Right ventricle myocardium superior (tissue), 1 donor: Measurements from ENCODE around the gene CALML3. TPM values are rescaled to one million over a fixed set of nuclear protein-coding genes. Genes with fewer than 3 reads are reported as not detected.
"Not testable (repeated sequence)": the region's sequence is repeated elsewhere in the genome, so short reads cannot be mapped to it uniquely, and the experiment has no call there.

Source experiments
- ATAC-seq: fragments of 200-7000 bp; cut with Tn5 transposase; one replicate; pipeline ENCODE4 v1.9.1; 2020; ENCODE audit warnings: mild to moderate bottlenecking; ENCODE audit not compliant: poor library complexity
- DNase-seq: peaks from one replicate; pipeline ENCODE4 v3.0.0-alpha.2; 2020
- intact Hi-C: fragments of 100-400 bp; cut with DNase I; formaldehyde crosslinking; loops from one replicate; pipeline ENCODE4 v1.11.2; 2022
- long read RNA-seq: library from polyadenylated mRNA; unstranded; transcript quantifications from one replicate; pipeline ENCODE4 v2.0.0, GENCODE V29; 2021
- total RNA-seq: library from RNA; stranded (reverse); fragmentation: NEBNext Ultra II Directional; extraction: Animal tissue kit (Norgen Biotek cat#: 25700); gene quantifications from one replicate; pipeline ENCODE4 v1.2.1, GENCODE V29; 2021
- donor health status: DM: no; HTN: yes; CAD: no; lungs with severe emphysema.

Gene CALML3
- not detected for total RNA-seq
- long read RNA-seq: 0 reads

DNA sequence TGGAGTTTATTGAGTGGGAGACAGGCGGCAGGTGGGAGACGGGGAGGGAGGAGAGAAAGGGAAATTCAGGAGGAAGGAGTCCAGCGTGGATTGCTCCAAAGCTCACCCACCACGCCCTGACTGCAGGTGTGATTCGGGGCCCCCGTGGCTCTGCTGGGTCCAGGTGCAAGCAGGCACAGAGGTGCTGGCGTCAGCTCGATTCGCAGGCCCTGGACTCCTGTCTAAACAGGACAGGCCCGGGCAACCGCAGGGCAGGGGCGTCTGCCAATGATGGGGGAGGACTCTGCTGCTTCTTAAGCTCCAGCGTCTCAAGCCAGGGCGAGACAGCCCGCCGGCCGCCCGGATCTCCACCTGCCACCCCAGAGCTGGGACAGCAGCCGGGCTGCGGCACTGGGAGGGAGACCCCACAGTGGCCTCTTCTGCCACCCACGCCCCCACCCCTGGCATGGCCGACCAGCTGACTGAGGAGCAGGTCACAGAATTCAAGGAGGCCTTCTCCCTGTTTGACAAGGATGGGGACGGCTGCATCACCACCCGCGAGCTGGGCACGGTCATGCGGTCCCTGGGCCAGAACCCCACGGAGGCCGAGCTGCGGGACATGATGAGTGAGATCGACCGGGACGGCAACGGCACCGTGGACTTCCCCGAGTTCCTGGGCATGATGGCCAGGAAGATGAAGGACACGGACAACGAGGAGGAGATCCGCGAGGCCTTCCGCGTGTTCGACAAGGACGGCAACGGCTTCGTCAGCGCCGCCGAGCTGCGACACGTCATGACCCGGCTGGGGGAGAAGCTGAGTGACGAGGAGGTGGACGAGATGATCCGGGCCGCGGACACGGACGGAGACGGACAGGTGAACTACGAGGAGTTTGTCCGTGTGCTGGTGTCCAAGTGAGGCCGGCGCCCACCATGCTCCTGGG, at the start of gene CALML3:
Gene CALML3 (plus strand): TSS at position 321 of the 920 bp plus-strand sequence. CDS start 125 bp downstream, at position 446.
- intact Hi-C loops: no loop called here
- DNase-seq (no peak), ATAC-seq (no peak)

DNA sequence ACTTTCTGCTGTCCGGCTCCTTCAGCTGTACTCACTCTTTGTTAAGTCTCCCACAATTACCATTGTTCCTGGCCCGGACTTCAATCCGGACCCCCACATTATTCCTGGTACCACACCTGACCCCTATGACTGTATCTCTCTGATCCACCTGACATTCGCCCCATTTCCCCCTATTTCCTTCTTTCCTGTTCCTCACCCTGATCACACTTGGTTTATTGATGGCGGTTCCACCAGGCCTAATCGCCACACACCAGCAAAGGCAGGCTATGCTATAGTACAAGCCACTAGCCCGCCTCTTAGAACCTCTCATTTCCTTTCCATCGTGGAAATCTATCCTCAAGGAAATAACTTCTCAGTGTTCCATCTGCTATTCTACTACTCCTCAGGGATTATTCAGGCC, 49.7 kb upstream of the CALML3 start:
- DNase-seq, ATAC-seq, intact Hi-C loops: not testable (repeated sequence)

DNA sequence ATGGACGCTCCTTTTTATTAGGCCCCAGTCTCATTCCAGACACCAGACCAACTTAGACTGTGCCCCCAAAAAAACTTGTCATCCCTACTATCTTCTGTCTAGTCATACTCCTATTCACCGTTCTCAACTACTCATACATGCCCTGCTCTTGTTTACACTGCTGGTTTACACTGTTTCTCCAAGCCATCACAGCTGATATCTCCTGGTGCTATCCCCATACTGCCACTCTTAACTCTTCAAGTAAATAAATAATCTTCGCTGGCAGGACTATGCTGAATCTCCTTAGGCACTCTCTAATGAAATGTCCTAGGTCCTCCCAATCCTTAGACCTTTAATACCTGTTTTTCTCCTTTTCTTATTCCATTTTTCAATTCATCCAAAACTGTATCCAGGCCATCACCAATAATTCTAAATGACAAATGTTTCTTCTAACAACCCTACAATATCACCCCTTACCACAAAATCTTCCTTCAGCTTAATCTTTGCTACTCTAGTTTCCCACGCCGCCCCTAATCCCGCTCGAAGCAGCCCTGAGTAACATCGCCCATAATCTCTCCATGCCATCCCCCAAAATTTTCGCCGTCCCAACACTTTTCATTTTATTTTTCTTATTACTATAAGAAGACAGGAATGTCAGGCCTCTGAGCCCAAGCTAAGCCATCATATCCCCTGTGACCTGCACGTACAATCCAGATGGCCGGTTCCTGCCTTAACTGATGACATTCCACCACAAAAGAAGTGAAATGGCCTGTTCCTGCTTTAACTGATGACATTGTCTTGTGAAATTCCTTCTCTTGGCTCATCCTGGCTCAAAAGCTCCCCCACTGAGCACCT, 48.6 kb upstream of the CALML3 start:
- DNase-seq, intact Hi-C loops, ATAC-seq: not testable (repeated sequence)

GRCh38 chr10:5476918-5477525, 47.7 kb upstream of the CALML3 start:
- ATAC-seq (no peak), DNase-seq (no peak)
- intact Hi-C loops: no loop called here

DNA sequence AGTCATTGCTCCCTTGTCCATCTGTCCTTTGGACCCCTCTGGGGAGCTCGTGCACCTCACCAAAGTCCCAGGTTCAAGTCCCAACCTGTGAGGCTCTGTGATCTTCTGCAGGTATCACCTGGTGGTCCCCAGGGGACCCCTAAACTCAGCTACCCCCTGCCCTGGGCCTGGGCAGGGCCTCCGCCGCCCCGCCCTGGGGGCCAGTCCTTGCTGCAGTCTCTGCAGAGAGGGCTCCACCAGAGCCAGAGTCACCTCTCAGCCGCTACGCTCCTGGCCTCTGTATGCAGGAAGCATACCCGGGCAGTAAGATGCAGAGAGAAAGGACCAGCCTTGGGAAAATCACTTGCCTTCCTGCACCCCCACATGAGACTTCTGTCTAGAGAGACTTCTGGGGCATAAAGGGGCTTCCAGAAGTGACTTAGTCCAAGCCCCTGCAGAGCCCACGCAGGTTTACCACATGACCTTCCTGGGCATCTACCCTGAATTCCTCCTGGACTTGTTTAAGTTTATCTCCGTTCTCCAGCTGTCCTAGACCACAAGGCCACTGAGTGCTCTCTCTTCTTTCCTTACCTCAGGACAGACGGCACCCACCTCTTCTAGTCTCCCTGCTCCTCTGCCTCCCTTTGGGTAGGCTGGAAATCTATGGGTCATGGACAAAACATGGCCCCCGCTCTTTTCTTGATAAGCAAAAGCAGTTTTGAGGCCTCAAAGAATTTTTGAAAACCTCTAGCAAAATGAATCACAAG, 46.6 kb upstream of the CALML3 start:
- intact Hi-C loops: no loop called here
- DNase-seq (no peak), ATAC-seq (no peak)

DNA sequence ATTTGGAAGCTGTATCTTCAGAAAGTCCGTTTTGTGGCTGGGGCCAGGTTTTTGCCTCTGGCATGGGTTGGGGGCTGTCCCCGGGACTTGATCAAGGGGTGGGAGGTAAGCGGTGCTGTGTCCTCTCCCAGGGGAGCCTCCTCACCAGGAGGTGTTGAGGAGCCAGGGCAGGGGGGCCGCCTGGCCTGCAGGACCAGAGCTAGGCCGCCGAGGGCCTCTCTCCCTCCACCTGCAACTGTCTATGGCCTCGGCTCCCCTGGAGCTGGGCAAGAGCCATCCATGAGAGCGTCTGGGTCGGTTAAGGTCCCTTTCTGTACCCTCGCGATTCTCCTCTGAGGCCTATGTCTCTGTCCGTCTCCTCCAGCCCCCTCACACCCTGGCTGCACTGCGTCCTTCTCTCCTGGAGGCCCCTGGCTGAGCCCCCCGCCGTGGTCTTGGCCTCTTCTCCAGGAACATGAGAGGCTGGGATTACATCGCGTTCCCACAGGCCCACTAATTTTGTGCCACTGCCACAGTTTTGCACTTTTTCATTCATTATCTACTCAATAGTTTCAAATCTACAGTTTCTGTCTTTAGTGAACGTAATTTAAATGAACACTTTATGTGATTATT, 46.0 kb upstream of the CALML3 start:
- intact Hi-C loops: no loop called here
- DNase-seq (no peak), ATAC-seq (no peak)

- ATAC-seq (no peak), DNase-seq (no peak)
- intact Hi-C loops: no loop called here
These were observed 45.1 kb upstream of the CALML3 start for GRCh38 chr10:5479481-5480161.

GRCh38 chr10:5480162-5480941, 44.4 kb upstream of the CALML3 start:
- ATAC-seq (no peak), DNase-seq (no peak)
- intact Hi-C loops: no loop called here

DNA sequence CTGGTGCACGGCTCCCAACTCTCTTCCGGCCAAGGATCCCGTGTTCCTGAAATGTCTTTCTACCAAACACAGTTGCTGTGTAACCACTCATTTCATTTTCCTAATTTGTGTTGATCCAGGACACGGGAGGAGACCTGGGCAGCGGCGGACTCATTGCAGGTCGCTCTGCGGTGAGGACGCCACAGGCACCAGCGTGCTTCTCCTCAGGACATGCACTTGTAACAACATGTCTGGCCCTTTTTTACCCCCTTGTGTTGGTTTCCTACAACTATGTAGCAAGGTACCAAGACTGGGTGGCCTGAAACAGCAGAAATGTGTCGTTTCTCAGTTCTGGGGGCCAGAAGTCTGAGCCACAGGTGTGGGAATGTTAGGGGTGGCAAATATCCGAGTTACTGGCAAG, 43.6 kb upstream of the CALML3 start:
- ATAC-seq: no peak
- intact Hi-C loops: no loop called here
- no peak for DNase-seq

DNA sequence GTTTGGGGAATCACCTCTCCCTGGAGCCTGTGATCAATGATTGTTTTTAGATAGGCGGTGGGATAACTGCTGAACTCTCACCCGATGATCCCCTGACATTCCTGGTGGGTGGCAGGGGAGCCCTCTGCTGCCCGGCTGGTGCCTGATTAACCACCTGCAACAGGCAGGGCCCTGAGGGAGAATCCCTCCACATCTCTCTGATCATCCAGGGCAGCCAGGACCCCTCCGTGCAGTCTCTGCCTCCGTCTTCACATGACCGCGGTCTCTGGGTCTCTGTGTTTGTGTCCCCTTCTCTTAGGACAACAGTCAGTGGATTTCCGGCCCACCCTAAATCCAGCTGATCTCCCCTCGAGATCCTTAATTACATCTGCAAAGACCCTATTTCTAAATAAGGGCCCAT, 42.7 kb upstream of the CALML3 start:
- intact Hi-C loops: no loop called here
- DNase-seq: no peak
- no peak for ATAC-seq

- DNase-seq: no peak
- ATAC-seq: no peak
- intact Hi-C loops: no loop called here
These were observed 40.6 kb upstream of the CALML3 start for GRCh38 chr10:5484205-5484604.

DNA sequence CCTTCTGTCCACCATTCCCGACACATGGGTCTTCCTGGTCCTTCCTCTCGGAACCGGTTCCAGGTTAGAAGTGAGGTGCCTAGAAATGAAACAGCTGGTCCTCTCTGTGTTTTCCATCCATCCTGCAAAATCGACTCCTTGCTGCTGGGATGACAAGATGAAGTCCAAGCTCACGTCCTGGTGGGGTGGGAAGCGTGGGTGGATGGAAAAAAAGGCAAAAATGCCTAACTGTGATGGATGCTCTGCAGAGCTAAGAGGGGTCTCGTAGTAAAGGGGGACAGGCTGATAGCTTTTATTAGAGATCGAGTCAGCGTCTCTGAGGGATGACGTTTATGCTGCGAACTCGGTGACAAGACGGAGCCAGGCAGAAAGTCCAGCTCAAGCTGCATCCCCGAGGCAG, 39.5 kb upstream of the CALML3 start:
- intact Hi-C loops: no loop called here
- no peak for DNase-seq
- no peak for ATAC-seq

DNA sequence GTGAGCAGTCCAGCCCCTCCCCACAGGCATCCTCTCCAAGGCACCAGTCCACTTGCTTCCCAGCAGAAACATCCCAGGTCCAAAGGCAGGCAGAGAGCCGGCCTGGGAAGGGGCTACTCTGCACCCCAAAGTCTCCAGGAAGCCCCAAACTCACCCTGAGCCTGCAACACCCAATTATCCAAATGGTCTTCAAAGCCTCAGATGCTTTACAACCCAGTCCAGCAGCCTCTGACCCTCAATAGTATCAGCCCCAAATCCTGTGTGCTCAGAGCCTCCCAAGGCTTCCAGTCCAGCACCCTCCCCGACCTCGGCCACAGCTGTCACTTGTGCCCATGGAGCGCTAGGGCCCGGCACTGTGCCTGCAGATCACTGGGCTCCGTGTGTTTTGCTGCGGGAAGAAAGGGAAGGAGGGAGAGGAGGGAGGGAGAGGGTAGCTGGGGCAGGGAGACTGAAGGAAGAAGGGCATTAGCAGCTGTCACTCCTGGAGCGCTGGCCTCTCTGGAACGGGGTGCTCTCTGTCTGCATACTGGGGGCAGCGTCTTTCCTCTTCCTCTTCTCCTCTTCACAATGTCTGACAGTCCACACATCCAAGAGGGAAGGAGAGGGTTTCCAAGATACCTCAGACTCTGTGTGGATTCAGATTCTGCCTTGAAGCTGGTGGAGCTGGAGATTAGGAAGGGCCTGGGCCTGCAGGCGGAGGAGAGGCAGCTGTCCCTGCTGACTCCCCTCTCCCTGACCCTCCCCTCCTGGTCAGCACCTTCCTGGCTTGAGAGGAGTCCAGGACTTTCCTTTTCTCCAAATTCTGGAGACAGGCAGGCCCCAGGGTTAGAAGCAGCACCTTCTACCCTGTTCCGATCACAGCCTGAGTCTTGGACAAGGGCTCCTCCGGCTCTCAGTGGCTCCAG, 38.6 kb upstream of the CALML3 start:
- intact Hi-C loops: no loop called here
- DNase-seq: no peak
- ATAC-seq: no peak

GRCh38 chr10:5486853-5487235, 37.9 kb upstream of the CALML3 start:
- DNase-seq (no peak), ATAC-seq (no peak)
- intact Hi-C loops: no loop called here

DNA sequence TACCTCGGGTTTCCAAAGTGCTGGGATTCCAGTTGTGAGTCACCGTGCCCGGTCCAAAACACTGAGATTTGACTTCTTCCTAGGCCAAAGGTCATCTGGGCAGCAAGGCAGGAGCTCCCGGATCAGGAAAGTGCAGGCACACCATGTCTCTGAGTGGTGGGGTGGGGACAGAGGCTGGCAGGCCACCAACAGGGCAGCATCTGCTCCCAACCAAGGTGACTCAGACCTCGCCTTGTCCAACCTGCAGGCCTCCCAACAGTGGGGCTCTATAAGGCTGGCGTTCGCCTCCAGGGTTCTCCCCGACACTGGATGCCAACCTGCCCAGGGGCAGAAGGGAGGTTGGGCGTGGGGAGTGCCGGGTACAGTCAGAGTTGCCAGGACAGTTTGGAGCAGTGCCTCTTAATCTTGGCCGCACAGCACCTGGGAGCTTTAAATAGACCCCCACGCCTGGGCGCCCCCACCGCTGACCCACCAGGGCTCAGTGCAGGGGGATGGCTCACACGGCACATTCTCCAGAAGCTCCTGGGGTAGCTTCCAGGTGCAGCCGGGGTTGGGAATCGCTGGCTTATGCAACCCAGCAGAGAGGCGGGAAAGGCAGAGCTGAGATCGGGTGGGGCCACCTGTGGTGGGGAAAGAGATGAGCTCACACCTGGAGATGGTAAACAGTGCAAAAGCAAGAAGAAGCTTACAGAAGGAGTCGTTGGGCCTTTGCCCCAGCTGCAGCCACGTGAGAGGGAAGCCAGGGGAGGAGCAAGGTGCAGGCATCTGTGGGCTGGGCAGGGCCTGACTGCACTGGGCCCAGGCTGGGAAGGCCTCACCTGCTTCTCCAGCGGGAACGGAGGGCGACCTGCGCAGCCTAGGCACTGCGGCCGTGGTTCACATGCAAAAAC, 36.2 kb upstream of the CALML3 start:
- DNase-seq (no peak), ATAC-seq (peak; percentile 45)
- intact Hi-C loops: no loop called here
